K562 (cell line): ENCODE results near the gene KMT2C.

Source experiments
- HNRNPUL1 ChIP-seq: fragments of 200-400 bp; formaldehyde crosslinking; IDR thresholded peaks from 2 replicates; pipeline ENCODE4 v1.6.1; 2017; ENCODE audit warnings: low read length
- POLR2A ChIP-seq: fragments of 450-650 bp; conservative IDR thresholded peaks from 2 replicates; pipeline ENCODE4 v1.6.1; 2016
- RFX5 ChIP-seq: IDR thresholded peaks from 2 replicates; pipeline ENCODE4 v1.6.1; 2011; ENCODE audit warnings: low read depth, mild to moderate bottlenecking, improper control_type of control experiment, low read length
- SRSF1 ChIP-seq: fragments of 200-400 bp; formaldehyde crosslinking; IDR thresholded peaks from 2 replicates; pipeline ENCODE4 v1.6.1; 2017; ENCODE audit warnings: mild to moderate bottlenecking, low read depth, low read length, moderate library complexity
- TCF3 ChIP-seq: sonication (generic); formaldehyde crosslinking; IDR thresholded peaks from 2 replicates; pipeline ENCODE4 v1.4.0; 2020; ENCODE audit warnings: mild to moderate bottlenecking, missing genetic modification reagents
- UBTF ChIP-seq, 2 experiments: IDR thresholded peaks; 2 replicates each; pipeline ENCODE4 v1.6.1; 2012; ENCODE audit warnings: improper control_type of control experiment in 2 of 2, low read depth in 2 of 2, low read length in 2 of 2, borderline replicate concordance in 1 of 2
- ZNF12 ChIP-seq: sonication (generic); formaldehyde crosslinking; IDR thresholded peaks from 2 replicates; pipeline ENCODE4 v1.4.0; 2020; ENCODE audit warnings: mild to moderate bottlenecking, missing genetic modification reagents
- TF ChIP-seq, protein P1 (sequence below), 3 experiments: IDR thresholded peaks in 2 of 3; conservative IDR thresholded peaks in 1 of 3; 2 replicates each; pipeline ENCODE4 v1.5.1; 2011 to 2012; ENCODE audit warnings: low read length in 3 of 3, mild to moderate bottlenecking in 3 of 3, control low read depth in 2 of 3, improper control_type of control experiment in 1 of 3, inconsistent platforms in 1 of 3, low read depth in 1 of 3, mixed read lengths in 1 of 3, moderate library complexity in 1 of 3; ENCODE audit not compliant: insufficient read depth in 2 of 3
- TF ChIP-seq, protein P2 (sequence below): fragments of 250-450 bp; sonication (Bioruptor Pico); IDR thresholded peaks from 2 replicates; pipeline ENCODE4 v1.4.0; 2020; ENCODE audit warnings: borderline replicate concordance

- TF ChIP-seq, protein P1, sequence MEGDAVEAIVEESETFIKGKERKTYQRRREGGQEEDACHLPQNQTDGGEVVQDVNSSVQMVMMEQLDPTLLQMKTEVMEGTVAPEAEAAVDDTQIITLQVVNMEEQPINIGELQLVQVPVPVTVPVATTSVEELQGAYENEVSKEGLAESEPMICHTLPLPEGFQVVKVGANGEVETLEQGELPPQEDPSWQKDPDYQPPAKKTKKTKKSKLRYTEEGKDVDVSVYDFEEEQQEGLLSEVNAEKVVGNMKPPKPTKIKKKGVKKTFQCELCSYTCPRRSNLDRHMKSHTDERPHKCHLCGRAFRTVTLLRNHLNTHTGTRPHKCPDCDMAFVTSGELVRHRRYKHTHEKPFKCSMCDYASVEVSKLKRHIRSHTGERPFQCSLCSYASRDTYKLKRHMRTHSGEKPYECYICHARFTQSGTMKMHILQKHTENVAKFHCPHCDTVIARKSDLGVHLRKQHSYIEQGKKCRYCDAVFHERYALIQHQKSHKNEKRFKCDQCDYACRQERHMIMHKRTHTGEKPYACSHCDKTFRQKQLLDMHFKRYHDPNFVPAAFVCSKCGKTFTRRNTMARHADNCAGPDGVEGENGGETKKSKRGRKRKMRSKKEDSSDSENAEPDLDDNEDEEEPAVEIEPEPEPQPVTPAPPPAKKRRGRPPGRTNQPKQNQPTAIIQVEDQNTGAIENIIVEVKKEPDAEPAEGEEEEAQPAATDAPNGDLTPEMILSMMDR (IDR thresholded peaks at IDR 0.05 in 2 of 3, conservative IDR thresholded peaks at IDR 0.05 in 1 of 3; ENCODE audit: insufficient read depth in 2 of 3, low read depth in 1 of 3, low read length in 3 of 3): no peak
- TF ChIP-seq, protein P2, sequence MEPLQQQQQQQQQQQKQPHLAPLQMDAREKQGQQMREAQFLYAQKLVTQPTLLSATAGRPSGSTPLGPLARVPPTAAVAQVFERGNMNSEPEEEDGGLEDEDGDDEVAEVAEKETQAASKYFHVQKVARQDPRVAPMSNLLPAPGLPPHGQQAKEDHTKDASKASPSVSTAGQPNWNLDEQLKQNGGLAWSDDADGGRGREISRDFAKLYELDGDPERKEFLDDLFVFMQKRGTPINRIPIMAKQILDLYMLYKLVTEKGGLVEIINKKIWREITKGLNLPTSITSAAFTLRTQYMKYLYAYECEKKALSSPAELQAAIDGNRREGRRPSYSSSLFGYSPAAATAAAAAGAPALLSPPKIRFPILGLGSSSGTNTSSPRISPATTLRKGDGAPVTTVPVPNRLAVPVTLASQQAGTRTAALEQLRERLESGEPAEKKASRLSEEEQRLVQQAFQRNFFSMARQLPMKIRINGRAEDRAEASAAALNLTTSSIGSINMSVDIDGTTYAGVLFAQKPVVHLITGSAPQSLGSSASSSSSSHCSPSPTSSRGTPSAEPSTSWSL (CRISPR knock-in tag): no peak
- no peak for TF ChIP-seq UBTF (IDR thresholded peaks at IDR 0.05; ENCODE audit: borderline replicate concordance in 1 of 2, low read depth in 2 of 2, low read length in 2 of 2)
- TF ChIP-seq TCF3 (CRISPR knock-in tag): no peak
- no peak for TF ChIP-seq SRSF1
- no peak for TF ChIP-seq ZNF12 (CRISPR knock-in tag)
- no peak for TF ChIP-seq HNRNPUL1
- TF ChIP-seq POLR2A: no peak
- no peak for TF ChIP-seq RFX5
Measured at GRCh38 chr7:152203095-152203494, 232.7 kb downstream of the KMT2C start.
